ENCODE measurements around the gene HOXB2.

HOXB2 gene

DNA sequence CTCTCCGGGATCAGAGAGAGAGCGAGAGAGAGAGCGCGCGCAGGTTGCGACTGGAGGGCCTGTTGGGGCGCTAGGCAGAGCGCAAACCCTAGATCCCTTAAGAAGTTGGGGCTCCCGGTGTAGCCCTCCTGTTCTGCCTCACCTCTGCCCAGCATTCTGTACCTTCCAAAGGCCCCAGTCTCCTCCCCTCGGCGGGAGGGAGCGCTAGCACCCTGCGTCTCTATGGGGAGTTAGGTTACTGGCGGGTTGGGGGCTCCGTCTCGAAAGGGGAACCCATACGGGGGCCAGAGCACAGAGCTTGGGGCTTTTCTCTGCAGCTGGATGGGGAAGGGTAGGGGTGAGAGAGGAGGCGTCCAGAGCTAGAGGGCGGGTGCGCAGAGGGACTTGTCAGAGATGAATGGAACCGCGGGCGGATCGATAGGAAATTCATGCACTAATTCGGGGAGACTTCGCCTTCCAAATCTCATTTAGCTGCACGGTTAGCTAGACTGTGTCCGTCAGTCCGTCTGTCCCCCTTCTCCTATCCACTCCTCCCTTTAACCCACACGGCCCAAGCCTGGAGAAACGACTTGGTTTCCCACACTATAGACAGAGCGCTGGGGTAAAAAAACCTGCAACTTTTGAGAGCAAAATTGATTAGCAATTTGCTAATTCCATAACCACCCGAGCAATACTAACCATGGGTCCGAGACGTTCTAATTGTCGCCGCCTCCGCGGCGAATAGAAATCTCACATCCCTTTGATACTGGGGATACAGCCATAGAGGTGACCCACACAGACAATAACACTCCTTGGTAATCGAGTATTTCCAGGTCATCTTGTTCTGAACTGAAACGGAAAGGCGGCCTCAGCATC lies 33.9 kb upstream of the HOXB2 start:
- DNase-seq, result no peak

DNA sequence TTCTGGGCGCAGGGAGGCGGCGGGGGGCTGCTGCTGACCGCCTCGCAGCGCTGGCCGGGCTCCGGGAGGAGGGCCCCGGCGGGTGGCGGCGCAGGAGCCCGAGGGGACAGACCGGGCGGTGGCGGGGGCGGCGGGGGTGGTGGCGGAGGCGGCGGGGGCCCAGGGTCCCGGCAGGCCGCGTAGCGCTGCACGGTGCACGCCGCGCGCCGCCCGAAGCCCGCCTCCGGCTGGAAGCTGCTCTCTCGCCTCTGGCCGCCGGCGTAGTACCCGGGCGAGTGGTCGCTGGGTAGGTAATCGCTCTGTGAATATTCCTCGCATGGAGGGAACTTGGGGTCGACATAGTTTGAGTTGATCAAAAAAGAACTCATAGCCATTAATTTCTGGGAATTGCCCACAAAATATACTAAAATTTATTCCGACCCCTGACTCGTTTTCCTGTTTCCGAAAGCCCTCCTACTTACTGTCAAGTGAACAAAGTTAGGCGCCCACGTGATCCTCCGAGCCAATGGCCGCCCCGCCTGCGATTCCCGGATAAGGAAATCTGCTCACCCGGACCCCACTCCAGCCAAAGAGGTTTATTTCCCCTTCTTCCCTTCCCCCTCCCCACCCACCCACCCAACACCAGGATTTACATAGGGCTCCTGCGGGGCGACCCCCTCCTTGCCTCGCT lies 33.2 kb upstream of the HOXB2 start, which contains the start of gene HOXB4:
HOXB4 (minus strand) TSS at position 405 of the 670 bp plus-strand sequence; CDS start at position 374, 31 bp downstream.
- peak; percentile 35 for DNase-seq

DNA sequence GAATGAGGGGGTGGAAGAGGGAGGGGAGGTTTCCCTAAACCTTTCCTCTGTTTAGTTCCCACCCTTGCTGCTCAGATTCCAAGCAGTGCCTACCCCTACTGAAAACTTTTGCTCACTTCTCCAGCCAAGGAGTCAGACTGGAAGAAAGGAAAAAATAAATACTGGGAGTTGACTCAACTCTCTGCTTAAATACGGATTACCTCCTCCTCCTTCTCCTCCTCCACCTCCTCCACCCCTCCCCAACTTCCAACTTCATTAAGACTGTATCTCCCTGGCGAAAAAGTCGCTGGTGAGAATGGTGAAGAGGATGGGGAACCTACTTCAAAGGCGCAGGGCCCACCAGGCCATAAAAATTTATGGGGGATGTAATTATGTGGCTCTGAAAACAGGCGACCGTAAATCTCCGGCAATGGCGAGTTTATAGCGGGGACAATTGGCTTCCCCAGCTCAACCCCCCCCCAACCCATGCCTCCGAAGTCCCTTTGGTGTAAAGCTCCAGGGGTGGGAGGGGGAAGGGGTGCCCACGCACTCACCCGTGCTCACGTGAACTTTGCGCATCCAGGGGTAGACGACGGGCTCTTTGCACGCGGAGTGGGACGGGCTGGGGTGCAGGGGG lies 32.5 kb upstream of the HOXB2 start:
- no peak for DNase-seq

DNA sequence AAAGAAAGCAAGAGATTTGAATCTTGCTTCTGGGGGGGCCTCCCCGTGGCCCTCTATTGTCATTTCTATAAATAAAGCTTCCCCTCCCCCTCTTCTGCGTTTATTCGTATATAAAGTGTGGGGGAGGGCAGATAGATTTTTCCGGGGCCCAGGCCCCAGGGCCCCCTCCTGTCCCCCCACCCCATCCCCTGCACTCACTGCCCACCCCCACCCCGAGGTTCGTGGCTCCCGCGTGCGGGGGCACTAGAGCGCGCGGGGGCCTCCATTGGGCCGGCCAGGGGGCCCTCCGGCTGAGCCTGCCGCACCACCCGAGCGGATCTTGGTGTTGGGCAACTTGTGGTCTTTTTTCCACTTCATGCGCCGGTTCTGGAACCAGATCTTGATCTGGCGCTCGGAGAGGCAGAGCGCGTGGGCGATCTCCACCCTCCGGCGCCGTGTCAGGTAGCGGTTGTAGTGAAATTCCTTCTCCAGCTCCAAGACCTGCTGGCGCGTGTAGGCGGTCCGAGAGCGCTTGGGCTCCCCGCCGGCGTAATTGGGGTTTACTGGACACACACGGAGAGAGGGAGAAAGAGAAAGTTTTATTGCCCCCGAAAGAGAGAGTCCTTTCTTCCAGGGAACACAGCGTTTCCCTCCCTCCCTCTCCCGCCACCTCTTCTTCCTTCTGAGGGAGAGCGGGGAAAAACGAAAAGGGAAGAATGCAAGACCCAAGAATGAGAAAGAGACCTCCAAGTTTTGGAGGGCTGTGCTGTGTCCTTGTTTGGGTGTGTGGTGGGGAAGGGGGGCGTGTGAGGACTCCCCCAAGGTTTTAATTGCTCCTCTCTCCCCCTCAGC lies 31.8 kb upstream of the HOXB2 start:
- DNase-seq, result no peak

DNA sequence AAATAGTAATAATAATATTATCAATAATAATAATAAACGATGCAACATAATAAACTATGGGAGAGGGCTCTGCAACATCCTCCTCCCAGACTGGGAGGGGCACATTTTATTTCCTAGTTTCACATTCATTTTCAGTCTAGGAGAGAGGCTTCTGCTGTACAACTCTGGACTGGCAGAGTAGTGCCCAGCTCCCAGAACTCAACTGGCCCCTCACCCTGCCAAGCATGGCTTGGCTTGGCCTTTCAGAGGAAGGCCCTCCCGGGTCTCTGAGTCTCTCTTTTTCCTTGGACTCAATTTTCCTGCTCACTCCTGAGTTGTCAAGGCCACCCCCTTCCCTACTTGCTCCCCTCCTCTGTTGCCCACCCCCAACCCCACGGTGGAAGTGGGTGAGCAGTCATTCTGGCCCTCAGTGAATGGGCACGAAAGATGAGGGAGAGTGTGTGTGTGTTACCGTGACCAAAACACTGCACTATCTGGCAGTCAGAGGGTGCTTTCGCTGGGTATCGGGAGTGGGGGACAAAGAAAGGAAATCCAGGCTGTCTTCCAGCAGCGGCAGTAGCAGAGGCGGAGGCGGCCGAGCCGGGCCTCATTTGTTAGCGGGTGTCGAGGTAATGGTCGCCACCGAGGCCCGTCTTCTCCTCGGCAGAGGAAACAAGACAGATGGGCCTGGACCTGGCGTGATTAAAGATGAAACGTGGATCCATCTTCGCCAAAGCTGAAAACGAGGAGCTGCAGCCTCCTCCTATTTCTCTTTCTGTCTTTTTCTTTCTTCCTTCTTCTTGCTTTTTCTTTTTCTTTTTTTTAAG lies 31.0 kb upstream of the HOXB2 start:
- DNase-seq, result no peak

DNA sequence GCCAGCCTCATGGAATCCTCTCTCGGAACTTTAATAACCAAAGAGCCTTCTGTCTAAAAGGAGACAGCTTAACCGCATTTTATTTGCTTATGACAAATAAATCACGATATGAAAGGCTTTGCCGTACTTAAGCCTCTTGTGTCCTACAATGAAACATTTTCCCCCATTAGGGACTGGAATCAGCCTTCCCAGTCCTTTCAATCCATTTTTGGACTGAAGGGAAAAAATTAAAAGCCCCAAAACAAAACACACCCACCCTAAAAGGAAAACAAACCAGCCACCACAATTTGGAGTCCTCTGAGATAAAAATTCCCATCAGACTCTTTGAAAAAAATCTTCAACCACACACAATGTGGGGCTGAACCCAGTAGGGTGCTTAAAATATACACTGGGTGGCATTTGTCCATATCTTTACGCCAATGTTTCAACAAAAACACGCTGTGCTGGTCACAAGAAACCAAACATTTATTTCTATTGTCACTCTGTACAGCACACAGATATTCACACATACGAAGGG lies 30.2 kb upstream of the HOXB2 start:
- peak; percentile 90 for DNase-seq

DNA sequence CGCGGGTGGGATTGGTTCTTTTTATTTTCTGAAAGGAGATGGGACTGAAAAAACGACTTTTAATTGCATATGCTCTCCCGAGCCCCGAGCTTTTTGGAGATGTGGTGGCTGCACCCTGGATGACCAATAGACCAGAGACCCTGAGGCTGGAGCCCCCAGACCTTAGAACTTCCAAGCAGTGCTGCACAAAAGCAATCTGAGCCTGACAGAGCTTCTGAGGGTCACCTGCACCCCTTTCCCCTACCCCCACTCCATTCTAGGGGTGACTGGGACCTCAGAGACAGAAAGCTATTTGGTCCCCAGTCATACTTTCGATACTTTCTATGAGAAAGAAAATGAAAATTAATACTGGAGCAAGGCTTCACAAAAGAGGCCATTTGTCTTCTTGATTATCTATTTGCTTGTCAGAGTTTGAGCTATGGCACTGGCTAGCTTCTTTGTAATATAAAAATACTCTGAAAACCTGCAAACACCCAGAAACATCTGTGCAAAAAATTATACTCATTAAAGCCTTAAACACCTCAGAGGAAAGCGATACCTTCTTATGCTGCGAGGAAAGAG lies 29.7 kb upstream of the HOXB2 start:
- no peak for DNase-seq

DNA sequence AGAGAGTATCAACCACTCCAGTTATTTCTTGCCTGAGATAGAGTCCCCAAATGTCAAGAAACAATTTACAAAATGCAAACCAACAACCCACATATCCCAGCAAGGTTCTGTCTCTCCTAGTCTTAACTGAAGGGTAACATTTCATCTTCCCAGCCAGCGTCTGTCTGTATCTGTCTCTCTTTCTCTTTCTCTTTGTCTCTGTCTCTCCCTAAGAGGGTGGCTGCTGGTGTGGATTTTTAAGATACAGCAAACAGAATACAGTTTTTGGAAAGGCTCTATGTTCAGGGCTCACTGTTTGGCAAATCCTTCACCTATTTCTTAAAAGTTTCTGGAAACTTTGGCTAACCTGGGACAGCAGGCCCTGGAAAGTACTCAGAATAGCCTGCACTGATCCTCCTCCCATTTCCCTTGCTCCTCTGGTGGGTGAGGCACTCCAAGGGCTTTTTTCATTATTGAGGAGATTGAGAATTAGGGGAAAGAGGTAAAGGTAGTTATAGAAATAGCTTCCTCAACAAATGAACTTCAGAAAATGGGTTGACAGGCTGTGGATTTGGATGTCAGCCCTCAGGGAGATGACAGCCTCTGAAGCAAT lies 27.0 kb upstream of the HOXB2 start:
- DNase-seq, result no peak

DNA sequence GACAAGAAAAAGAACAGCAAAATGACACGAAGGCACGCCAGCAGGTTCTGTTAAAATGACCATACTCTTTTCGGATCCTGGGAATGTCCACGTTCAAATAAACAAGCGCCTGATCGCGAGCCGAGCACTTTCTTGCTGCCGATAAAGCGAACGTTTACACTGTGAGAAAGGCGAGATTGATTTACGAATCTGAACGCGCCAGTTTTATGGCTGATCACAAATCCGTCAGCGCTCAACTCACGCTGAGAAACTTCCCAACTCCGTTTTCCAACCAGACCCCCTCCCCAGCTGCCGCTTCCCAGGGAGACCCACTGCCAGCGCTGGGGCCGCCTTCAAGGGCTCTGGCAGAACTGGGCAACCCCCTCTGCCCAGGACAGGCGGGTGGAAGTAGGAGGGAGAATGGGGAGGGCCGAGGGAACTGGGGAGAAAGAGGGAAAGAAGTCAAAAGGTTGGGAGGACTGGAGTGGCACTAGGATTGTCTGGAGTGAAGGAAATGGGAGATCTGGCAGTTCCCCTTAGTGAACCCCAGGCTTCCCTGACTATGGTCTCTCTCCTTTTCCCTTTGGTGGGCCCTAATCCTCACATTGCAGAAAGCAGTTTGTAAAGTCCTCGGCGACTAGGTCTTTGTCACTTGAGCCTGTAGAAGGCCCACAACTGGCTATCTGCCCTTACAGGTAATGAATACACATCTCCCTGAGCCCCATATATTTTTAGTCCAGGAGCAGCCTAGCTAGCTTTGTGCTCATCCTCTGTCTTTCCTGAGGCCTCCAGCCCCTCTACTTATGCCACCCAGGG lies 26.3 kb upstream of the HOXB2 start:
- no peak for DNase-seq

DNA sequence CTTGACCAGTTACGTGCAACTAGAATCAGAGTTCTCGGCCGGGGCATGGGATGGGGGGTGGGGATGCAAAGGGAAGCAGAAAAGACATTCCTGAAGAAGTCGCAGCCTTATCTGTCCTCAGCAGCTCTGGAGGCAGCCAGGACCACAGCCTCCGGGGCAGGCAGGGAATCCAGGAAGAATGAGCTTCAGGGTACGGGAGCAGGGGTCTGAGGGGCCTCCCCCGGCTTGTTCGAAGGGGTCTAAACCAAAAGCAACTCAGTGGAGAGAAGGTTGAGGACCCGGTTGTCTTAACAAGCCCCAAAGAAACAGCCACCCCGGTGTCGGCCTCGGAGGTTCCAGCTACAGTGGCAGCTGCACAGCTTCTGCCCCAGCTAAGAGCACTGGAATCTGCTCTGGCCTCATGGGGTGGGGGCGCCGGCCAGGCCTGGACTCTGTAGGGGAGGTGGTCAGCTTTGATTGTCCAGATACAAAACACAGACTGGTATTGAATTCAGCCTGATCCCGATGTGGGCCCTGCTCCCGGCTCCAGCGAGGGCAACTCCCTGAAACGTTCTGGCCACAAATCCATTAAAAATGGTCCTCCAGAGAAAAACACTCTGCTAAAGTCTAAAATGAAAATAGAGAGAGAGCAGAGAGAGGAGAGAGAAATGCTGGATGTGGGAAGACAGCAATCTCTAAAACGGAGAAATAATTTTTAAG lies 25.6 kb upstream of the HOXB2 start:
- DNase-seq, result no peak

DNA sequence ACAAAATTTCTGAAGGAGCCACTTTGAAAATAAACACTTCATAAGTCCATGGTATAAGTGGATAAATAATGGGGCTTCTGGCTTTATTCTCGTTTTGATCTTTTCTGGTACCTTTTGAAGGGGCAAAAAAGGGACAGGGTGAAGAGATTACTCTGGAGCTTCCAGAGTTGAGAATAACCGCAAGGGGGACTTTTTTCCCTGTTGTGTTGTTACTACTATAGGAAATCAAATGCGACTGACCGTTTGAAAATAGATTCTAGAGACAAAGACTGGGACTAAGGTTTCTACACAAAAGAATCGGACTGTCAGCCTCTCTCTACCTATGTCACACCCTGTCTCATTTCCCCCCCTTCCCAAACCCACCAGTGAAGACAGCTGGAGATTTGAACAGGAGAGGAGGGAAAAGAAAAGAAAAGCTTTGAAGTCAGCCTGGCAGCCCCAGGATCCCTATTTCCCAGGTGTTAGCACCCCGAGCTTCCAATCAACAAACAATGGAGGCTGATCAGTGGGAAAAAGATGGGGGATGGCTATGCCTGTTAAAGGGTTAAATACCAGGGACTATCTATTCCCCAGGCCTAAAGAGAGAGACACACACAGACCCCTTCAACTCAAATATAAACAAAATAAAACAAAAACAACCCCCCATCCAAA lies 24.9 kb upstream of the HOXB2 start:
- DNase-seq, result no peak

DNA sequence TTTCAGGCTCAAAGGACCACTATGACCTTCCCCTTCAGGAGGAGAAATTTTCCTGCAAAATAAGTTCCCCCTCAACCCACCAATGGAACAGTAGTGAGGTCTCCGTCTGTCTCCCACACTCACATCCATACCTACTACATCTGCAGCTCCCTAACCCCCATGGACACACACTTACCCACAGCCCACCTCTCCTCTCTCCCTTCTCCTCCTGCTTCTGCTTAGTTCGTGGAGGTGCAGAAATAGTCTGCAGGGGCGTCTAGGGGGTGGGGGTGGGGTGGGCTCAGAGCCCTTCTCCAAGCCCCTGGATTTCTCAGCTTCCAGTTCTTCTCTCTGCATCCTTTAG lies 24.3 kb upstream of the HOXB2 start:
- no peak for DNase-seq

DNA sequence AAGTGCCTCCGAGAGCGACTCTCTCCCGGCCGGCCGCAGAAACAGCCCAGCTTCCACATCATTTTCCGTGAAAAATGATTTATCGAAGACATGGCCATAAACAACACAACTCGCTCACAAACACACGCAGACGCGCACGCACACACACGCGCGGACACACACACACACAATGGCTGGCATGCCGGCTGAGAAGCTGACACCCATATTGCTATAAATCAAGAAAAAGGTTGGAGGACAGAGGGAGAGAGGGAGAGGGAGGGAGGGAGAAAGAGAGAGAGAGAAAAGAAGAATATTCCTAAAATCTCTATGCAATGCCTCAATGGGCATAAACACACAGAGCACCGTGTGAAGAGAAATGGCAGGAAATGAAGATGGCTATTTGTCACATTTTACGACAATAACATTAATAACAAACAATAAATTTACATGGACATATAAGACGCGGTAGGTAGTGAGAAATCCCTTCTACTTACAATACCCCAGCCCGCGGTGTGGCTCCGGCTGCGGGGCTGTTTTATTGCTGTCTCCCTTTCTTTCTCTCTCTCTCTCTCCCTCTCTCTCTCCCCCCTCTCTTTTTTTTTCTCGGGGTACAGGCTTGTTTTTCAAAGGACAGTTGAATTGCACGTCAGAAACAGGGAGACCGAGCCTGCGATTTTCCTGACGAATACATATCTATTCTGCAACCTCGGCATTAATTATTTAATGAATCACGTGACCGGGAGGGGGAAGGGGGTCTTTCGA lies 23.8 kb upstream of the HOXB2 start:
- no peak for DNase-seq

DNA sequence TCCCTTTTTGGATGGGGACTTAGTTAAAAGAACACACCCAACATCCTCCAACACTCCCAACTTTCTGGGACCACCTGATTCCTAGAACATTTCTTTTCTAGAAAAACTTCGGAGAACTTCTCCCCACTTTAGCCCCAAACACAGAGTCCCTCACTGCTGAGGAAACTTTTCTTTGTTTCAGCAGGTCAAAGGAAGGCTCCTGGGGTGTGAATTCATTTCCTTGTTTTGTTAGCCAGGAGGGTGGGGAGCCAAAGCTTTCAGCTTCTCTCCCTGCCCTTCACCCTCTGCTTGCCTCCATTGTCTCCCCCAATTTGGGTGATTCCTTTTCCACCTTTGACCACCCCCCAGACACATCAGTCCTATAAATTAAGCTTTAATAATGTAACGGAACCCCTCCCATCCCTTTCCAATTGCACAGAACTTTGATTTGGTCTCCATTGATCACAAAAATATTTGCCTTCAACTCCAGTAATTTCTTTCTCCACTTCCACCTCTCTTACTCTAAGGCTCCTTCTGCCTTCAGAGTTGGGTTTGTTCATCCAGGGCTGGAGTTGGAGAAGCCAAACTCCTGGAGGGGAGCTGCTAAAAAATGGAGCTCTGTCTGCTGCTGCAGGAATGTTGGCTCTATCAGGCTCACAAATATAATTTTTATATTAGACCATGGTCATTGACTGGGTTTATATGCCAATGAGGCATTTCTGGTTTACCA lies 22.9 kb upstream of the HOXB2 start:
- DNase-seq, result no peak

DNA sequence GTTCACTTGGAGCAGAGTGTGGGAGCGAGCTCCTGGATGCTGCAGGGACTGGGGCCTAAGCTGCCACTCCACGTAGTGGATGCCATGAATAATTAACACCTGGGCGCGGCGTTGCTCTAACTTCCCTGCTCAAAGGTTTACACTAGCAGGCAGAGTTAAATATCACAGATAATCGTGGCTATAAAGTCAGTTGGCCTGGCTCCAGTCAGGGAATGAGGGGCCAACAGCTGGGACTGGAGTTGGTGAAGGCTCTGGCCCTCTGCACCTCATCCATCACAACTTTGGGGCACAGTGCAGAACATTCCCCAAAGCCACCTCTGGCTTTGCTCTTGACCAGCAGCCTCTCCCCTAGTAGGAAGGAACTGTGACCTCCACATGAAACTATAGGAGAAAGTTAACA lies 22.3 kb upstream of the HOXB2 start:
- DNase-seq, result peak; percentile 22

DNA sequence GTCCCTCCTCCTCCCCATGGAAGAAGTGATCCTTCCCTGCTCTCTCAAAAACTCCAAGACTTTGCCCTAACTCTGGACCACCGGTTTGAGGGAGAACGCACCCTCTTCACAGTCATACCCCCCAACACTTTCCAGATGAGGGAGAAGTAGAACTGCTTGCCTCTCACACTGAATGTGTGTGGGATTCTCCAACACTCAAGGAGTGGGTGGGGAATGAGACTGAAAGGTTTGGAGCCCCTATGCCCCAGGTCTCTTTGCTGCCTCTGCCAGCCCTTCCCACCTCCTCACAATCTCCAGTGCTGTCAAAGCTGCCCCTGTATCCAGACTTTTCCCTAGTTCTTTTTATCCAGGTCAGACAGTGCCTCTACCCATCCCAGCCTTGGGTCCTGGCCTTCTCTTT lies 21.8 kb upstream of the HOXB2 start:
- DNase-seq, result no peak

DNA sequence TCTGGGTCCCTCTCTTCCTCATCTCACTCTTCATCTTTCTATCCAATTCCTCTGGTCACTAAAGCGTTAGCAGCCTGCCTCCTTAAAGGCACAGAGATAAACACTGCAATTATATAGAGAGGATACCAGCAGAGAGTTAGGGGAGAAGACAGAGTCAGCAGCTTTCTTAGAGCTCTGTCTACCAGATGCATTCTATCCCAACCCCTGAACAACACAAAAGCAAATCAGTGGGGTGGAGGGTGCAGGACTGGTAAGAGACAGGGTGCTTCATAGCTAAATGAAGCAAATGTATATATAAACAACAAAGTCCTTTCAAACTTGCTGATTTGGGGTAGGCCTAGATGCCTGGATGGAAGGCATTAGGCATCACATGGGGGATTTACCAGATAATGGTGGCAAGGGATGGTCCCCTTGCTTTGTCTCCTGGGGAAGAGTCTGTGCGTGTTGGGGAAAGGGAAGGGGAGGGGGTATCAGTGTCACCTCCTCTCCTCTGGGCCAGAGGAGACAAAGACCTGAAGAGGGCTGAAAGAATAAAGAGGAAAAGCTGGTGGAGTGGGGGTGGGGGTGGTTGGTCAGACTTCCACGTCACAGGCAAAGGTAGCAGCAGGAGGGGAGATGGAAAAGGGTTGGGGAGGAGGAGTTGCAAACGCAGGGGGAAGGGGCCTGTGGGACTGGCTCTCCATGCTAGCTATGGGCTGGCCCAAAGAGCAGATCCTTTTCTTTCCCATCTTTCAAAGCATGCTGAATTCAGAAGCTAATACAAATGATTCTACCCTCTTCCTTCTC lies 21.2 kb upstream of the HOXB2 start:
- DNase-seq, result no peak

All from DMS153 (cell line).